ENCODE data around the gene TCL1B.

Gene TCL1B, protein sequence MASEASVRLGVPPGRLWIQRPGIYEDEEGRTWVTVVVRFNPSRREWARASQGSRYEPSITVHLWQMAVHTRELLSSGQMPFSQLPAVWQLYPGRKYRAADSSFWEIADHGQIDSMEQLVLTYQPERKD

DNA sequence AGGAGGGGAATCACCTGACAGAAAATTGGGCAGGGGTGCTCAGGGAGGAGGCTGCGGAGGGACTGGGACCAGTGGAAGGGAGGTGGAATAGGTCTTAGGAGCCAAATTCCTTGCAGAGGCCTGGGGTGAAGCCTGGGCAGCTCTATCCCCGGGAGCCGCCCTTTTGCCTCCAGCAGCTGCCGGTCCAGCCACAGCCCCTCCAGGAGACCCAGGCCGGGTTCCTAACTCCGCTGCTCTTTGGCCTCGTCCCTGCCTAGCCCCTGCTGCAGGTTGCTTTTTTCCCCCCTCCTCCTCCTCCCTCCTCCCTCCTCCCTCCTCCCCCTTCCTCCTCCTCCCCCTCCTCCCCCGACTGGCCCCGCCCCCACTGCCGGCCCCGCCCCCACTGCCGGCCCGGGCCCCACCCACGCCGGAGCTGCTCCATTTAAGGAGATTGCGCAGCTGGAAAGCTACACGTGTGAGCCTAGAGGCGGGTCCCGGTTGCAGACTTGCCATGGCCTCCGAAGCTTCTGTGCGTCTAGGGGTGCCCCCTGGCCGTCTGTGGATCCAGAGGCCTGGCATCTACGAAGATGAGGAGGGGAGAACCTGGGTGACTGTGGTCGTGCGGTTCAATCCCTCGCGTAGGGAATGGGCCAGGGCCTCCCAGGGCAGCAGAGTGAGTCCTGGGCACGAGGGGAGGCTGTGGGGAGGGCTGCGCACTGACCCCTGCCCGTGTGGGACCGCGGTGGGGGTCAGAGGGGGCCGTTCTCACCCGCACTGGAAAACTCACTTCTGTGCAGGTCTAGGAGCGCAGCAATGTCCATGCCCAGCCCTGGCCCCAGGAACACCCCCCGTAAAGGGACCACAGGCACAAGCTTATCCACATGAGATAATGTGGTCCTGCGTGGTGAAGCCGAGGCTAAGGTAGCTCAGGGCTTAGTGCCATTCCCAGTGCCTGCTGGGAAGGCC is at the start of gene TCL1B:
Gene TCL1B (plus strand): TSS at position 449 of the 945 bp plus-strand sequence. CDS start 42 bp downstream, at position 491.
- Histone ChIP-seq H3K36me3 (ENCODE audit: control insufficient read depth, insufficient read depth, low read length, severe bottlenecking) (no peaks in the 10 kb centered on the region), H3K27me3 (replicated peaks; ENCODE audit: control insufficient read depth, insufficient read depth, low read length) (peaks cover 22% of the 10 kb centered on the region), H3K4me3 (ENCODE audit: low read length) (no peak within 1 kb of the TSS), H3K4me1 (ENCODE audit: control insufficient read depth, insufficient read depth, low read length) (no peaks in the 10 kb centered on the region), H3K9ac (ENCODE audit: low read length) (no peak within 1 kb of the TSS), H3K9me3 (ENCODE audit: control insufficient read depth, low read length) (no peaks in the 10 kb centered on the region)
- DNase-seq (ENCODE audit: low read depth), result no peak

DNA sequence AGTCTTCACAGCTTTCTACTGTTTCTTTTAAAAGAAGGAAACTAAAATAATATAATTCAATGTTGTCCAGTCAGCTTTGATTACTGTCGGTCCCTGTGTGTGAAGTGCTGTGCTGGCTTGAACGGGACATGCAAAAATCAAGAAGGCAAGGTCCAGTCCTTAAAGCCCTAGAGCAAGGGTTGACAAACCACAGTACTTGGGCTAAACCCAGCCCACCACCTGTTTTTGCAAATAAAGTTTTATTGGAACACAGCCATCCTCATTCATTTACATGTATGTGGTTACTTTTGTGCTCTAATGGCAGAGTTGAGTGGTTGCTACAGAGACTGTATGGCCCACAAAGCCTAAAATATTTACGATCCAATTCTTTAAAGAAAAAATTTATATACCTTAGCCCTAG is 41.2 kb upstream of the TCL1B start:
- H3K9me3 ChIP-seq (ENCODE audit: control insufficient read depth, low read length), result no peaks in the 10 kb centered on the region
- H3K4me3 ChIP-seq (ENCODE audit: low read length), result no peak overlapping the region
- H3K36me3 ChIP-seq (ENCODE audit: control insufficient read depth, insufficient read depth, low read length, severe bottlenecking), result no peaks in the 10 kb centered on the region
- peaks cover 4% of the 10 kb centered on the region for H3K27me3 ChIP-seq (replicated peaks; ENCODE audit: control insufficient read depth, insufficient read depth, low read length)
- no peak overlapping the region for H3K9ac ChIP-seq (ENCODE audit: low read length)
- H3K4me1 ChIP-seq (ENCODE audit: control insufficient read depth, insufficient read depth, low read length), result no peaks in the 10 kb centered on the region
- no peak for DNase-seq (ENCODE audit: low read depth)

DNA sequence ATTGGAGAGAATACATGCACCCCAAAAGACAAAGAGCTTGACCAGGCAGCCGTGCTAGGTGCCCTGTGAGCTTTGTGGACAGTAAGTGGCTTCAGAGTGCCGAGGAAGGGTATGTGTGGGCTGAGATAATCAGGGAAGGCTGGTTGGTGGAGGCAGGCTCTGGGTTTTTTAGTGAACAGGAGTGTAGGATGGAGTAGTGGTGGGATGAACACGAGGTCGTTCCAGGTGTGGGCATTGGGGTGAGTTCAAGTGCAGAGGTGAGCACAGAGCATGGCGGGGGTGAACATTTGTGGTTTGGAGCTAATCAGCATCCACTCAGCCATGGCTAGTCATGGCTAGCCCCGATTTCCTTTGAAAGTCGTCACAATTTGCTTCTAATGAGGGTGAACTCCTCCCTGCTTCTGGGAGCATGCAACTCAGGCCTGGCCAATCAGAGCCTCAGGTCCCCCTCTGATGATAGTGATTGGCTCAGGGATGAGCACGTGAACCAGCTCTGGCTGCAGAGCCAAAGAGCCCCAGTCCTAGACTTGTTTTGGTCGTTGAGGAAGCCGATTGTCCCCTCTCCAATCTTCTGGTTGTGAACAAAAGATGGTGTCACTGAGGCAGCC is 40.7 kb upstream of the TCL1B start:
- Histone ChIP-seq H3K27me3 (replicated peaks; ENCODE audit: control insufficient read depth, insufficient read depth, low read length) (peaks cover 4% of the 10 kb centered on the region), H3K36me3 (ENCODE audit: control insufficient read depth, insufficient read depth, low read length, severe bottlenecking) (no peaks in the 10 kb centered on the region), H3K9me3 (ENCODE audit: control insufficient read depth, low read length) (no peaks in the 10 kb centered on the region), H3K4me1 (ENCODE audit: control insufficient read depth, insufficient read depth, low read length) (no peaks in the 10 kb centered on the region), H3K4me3 (ENCODE audit: low read length) (no peak overlapping the region), H3K9ac (ENCODE audit: low read length) (no peak overlapping the region)
- DNase-seq (ENCODE audit: low read depth), result no peak

DNA sequence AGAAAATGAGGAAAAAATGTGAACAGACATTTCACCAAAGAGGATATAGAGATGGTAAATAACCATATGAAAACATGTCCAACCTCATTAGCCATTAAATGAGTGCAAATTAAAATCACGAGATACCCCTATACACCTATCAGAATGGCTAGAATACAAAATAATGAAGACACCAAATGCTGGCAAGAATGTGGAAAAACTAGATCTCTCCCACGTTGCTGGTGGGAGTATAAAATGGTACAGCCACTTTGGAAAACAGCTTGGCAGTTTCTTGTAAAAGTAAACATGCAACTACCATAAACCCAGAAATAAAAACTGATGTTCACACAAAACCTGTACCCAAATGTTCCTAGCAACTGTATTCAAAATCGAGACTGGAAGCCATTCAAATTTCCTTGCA is 38.3 kb upstream of the TCL1B start:
- Histone ChIP-seq H3K9ac (ENCODE audit: low read length) (no peak overlapping the region), H3K4me1 (ENCODE audit: control insufficient read depth, insufficient read depth, low read length) (no peaks in the 10 kb centered on the region), H3K27me3 (replicated peaks; ENCODE audit: control insufficient read depth, insufficient read depth, low read length) (peaks cover 6% of the 10 kb centered on the region), H3K4me3 (ENCODE audit: low read length) (no peak overlapping the region), H3K9me3 (ENCODE audit: control insufficient read depth, low read length) (no peaks in the 10 kb centered on the region), H3K36me3 (ENCODE audit: control insufficient read depth, insufficient read depth, low read length, severe bottlenecking) (no peaks in the 10 kb centered on the region)
- DNase-seq (ENCODE audit: low read depth), result no peak

DNA sequence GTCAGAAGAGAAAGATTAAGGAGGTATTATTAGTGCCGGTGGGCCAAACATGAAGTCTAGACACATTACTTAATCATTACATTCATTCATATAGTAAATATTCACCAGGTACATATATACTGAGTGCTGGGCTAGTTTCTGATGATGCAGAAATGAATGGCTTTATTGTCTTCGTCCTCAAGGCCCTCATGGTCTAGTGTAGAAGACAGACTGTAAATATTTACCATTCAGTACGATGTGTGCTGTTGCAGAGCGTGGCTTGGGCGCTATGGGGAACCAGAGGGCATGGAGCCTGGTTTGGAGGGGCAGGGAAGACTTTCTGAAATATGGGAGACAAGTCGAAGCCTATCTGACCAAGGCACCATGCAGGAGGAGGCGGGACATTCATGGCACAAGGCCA is 37.0 kb upstream of the TCL1B start:
- no peaks in the 10 kb centered on the region for H3K36me3 ChIP-seq (ENCODE audit: control insufficient read depth, insufficient read depth, low read length, severe bottlenecking)
- H3K9me3 ChIP-seq (ENCODE audit: control insufficient read depth, low read length), result no peaks in the 10 kb centered on the region
- no peak overlapping the region for H3K4me3 ChIP-seq (ENCODE audit: low read length)
- no peak for DNase-seq (ENCODE audit: low read depth)
- no peaks in the 10 kb centered on the region for H3K4me1 ChIP-seq (ENCODE audit: control insufficient read depth, insufficient read depth, low read length)
- H3K9ac ChIP-seq (ENCODE audit: low read length), result no peak overlapping the region
- H3K27me3 ChIP-seq (replicated peaks; ENCODE audit: control insufficient read depth, insufficient read depth, low read length), result peaks cover 6% of the 10 kb centered on the region

DNA sequence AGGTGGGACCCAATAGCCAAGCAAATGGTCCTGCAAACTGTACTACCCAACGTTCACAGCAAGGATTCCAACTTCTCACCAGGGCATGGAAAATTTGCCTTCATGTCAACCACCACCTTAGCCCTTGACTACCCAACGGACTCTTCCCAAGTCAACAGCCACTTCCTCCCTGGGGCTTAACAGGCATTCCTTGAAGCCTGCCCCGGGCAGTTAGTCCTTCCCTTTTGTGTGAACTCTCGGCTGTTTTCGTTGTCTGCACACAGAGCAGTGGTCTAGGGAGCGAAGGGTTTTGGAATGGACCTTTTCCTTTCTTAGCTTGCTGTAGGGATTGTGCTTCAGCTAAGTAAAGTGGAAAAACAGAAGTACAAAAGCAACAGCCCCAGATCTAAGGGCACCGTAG is 35.2 kb upstream of the TCL1B start:
- Histone ChIP-seq H3K36me3 (ENCODE audit: control insufficient read depth, insufficient read depth, low read length, severe bottlenecking) (no peaks in the 10 kb centered on the region), H3K4me3 (ENCODE audit: low read length) (no peak overlapping the region), H3K9me3 (ENCODE audit: control insufficient read depth, low read length) (no peaks in the 10 kb centered on the region), H3K4me1 (ENCODE audit: control insufficient read depth, insufficient read depth, low read length) (no peaks in the 10 kb centered on the region), H3K27me3 (replicated peaks; ENCODE audit: control insufficient read depth, insufficient read depth, low read length) (peaks cover 11% of the 10 kb centered on the region), H3K9ac (ENCODE audit: low read length) (no peak overlapping the region)
- no peak for DNase-seq (ENCODE audit: low read depth)

DNA sequence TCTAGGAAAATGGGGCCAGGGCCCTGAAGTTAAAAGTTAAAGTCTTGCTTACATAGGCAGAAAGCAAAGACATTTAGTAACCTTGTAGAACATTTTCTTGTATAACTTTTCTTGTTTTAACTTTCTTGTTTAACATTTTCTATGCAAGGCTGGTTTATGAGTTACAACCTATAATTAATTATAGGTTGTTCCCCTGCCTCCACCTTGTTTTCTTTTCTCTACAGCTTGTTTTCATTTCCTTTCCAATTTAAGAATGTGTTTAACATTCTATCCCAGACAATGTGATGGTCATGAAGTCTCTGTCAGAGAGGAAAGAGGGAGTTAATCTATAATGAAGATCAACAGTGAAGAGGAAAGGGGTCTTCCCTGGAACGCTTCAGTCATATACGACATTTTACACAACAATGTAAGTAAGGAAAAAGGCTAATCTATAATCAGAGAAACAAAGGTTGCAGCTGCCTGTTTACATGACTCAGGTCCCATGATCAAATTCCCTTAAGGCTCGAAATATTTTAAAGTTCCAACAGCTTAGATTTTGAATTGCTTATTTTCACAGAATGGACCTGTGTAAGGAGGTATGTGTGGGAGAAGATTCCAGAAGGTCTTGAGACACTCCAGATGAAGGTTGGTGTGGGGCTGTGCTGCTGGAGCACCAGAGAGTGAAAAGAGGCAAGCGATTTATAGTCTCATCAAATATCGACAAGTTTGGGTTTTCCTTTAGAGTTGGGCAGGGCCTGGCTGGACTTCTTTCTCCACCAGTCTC is 34.2 kb upstream of the TCL1B start:
- H3K36me3 ChIP-seq (ENCODE audit: control insufficient read depth, insufficient read depth, low read length, severe bottlenecking), result no peaks in the 10 kb centered on the region
- no peaks in the 10 kb centered on the region for H3K4me1 ChIP-seq (ENCODE audit: control insufficient read depth, insufficient read depth, low read length)
- H3K9ac ChIP-seq (ENCODE audit: low read length), result no peak overlapping the region
- no peak for DNase-seq (ENCODE audit: low read depth)
- H3K4me3 ChIP-seq (ENCODE audit: low read length), result no peak overlapping the region
- H3K9me3 ChIP-seq (ENCODE audit: control insufficient read depth, low read length), result no peaks in the 10 kb centered on the region
- peaks cover 11% of the 10 kb centered on the region for H3K27me3 ChIP-seq (replicated peaks; ENCODE audit: control insufficient read depth, insufficient read depth, low read length)

DNA sequence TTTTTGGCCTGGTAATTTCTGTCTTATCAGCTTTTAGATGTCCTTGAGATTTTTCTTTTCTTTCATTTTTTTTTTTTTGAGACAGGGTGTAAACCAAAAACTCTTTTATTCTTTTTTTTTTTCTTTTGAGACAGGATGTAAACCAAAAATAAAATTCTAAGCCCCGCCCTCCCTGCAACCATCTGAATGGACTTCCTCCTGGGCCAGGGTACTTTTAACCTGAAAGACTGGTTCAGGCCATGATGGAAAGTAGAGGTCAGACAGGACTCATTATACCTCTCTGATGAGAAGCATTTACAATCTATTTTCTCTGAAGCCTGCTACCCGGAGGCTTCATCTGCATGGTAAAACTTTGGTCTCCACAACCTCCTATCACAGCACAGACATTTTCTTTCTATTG is 33.5 kb upstream of the TCL1B start:
- Histone ChIP-seq H3K9me3 (ENCODE audit: control insufficient read depth, low read length) (no peaks in the 10 kb centered on the region), H3K4me3 (ENCODE audit: low read length) (no peak overlapping the region), H3K4me1 (ENCODE audit: control insufficient read depth, insufficient read depth, low read length) (no peaks in the 10 kb centered on the region), H3K9ac (ENCODE audit: low read length) (no peak overlapping the region), H3K36me3 (ENCODE audit: control insufficient read depth, insufficient read depth, low read length, severe bottlenecking) (no peaks in the 10 kb centered on the region), H3K27me3 (replicated peaks; ENCODE audit: control insufficient read depth, insufficient read depth, low read length) (peaks cover 11% of the 10 kb centered on the region)
- DNase-seq (ENCODE audit: low read depth), result no peak

DNA sequence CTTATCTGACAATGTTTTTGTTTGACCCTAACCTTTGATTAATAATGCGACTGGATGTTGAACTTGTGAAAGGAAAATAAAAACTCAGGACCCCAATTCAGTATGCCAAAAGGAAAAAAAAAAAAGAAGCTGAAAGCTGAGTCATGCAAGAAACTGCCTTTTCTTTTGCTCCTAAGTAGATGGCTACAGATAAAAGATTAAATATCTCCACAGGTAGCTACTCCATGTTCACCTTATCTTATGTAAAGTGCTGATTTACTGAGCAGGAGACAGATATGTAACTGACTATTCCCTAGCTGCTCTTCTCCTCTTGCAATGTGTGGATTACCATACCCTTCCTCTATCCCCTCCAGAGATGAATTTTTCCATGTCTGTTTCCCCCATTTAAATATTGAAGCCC is 30.8 kb upstream of the TCL1B start:
- Histone ChIP-seq H3K4me1 (ENCODE audit: control insufficient read depth, insufficient read depth, low read length) (no peaks in the 10 kb centered on the region), H3K27me3 (replicated peaks; ENCODE audit: control insufficient read depth, insufficient read depth, low read length) (peaks cover 29% of the 10 kb centered on the region), H3K9ac (ENCODE audit: low read length) (no peak overlapping the region), H3K9me3 (ENCODE audit: control insufficient read depth, low read length) (no peaks in the 10 kb centered on the region), H3K4me3 (ENCODE audit: low read length) (no peak overlapping the region), H3K36me3 (ENCODE audit: control insufficient read depth, insufficient read depth, low read length, severe bottlenecking) (no peaks in the 10 kb centered on the region)
- no peak for DNase-seq (ENCODE audit: low read depth)

DNA sequence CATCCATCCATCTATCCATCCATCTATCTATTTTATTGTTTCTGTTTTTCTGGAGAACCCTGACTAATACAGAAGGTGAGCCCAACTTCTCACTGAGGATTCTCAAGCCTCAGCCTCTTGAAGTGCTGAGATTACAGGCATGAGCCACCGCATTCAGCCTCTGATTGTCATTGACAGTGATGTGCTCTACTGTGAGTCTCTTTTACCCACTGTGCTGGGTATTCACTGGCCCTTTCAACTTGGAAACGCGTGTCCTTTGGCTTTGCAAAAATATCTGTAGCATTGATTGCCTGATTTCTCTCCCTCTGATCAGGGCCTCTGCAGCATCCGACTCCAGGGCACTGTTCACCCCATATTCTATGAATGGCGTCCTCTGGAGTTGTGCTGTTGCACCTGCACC is 29.6 kb upstream of the TCL1B start:
- no peak for DNase-seq (ENCODE audit: low read depth)
- no peak overlapping the region for H3K9ac ChIP-seq (ENCODE audit: low read length)
- H3K36me3 ChIP-seq (ENCODE audit: control insufficient read depth, insufficient read depth, low read length, severe bottlenecking), result no peaks in the 10 kb centered on the region
- H3K4me1 ChIP-seq (ENCODE audit: control insufficient read depth, insufficient read depth, low read length), result no peaks in the 10 kb centered on the region
- no peak overlapping the region for H3K4me3 ChIP-seq (ENCODE audit: low read length)
- H3K9me3 ChIP-seq (ENCODE audit: control insufficient read depth, low read length), result no peaks in the 10 kb centered on the region
- H3K27me3 ChIP-seq (replicated peaks; ENCODE audit: control insufficient read depth, insufficient read depth, low read length), result peaks cover 33% of the 10 kb centered on the region

DNA sequence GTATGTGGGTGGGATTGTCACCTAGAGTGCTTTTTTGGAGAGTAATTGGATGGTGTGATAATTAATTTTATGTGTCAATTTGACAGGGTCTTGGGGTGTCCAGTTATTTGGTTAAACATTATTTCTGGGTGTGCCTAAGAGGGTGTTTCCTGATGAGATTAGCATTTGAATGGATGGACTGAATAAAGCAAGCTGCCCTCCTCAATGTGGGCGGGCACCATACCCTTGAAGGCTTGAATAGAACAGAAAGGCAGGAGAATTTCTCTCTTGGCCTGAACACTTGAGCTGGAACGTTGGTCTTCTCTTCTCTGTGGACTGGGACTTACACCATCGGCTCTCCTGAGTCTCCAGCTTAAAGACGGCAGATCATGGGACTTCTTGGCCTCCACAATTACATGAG is 28.8 kb upstream of the TCL1B start:
- H3K27me3 ChIP-seq (replicated peaks; ENCODE audit: control insufficient read depth, insufficient read depth, low read length), result peaks cover 37% of the 10 kb centered on the region

More for the DNA sequence above, 28.8 kb upstream of the TCL1B start:
- no peaks in the 10 kb centered on the region for H3K36me3 ChIP-seq (ENCODE audit: control insufficient read depth, insufficient read depth, low read length, severe bottlenecking)
- H3K9ac ChIP-seq (ENCODE audit: low read length), result no peak overlapping the region
- H3K4me1 ChIP-seq (ENCODE audit: control insufficient read depth, insufficient read depth, low read length), result no peaks in the 10 kb centered on the region
- H3K4me3 ChIP-seq (ENCODE audit: low read length), result no peak overlapping the region
- DNase-seq (ENCODE audit: low read depth), result no peak
- no peaks in the 10 kb centered on the region for H3K9me3 ChIP-seq (ENCODE audit: control insufficient read depth, low read length)
